OCI-LY1 (cell line): ENCODE measurements around the gene CDYL2.
A peak's percentile ranks its signal among the peaks of the same experiment; 100 is the strongest.

ENCODE experiments used
- H2AFZ ChIP-seq: fragments of 200-600 bp; sonication (generic), shearing (Covaris generic); 2 replicates; pipeline ENCODE4 v1.6.0; 2014; ENCODE audit warnings: antibody characterized with exemption, mild to moderate bottlenecking, low read length
- H3F3A ChIP-seq: fragments of 200-600 bp; sonication (generic), shearing (Covaris generic); 2 replicates; pipeline ENCODE4 v1.6.0; 2014; ENCODE audit warnings: mild to moderate bottlenecking, antibody characterized with exemption, low read length, moderate library complexity; ENCODE audit not compliant: insufficient read depth
- H3K27ac ChIP-seq: fragments of 200-600 bp; sonication (generic); 2 replicates; pipeline ENCODE4 v1.5.1; 2014; ENCODE audit warnings: low read length, mixed run types, mild to moderate bottlenecking, low read depth; ENCODE audit not compliant: poor library complexity, severe bottlenecking
- H3K27me3 ChIP-seq: fragments of 200-600 bp; sonication (generic); 2 replicates; pipeline ENCODE4 v1.6.0; 2014; ENCODE audit warnings: antibody characterized with exemption, mild to moderate bottlenecking, low read length, moderate library complexity; ENCODE audit not compliant: insufficient read depth
- H3K36me3 ChIP-seq: fragments of 200-600 bp; sonication (generic); 2 replicates; pipeline ENCODE4 v1.6.1; 2014; ENCODE audit warnings: mild to moderate bottlenecking, antibody characterized with exemption, low read length, moderate library complexity, mixed read lengths; ENCODE audit not compliant: insufficient read depth
- H3K4me1 ChIP-seq: fragments of 200-600 bp; sonication (generic); 2 replicates; pipeline ENCODE4 v1.5.1; 2014; ENCODE audit warnings: mild to moderate bottlenecking, low read length, moderate library complexity; ENCODE audit not compliant: insufficient read depth, severe bottlenecking
- H3K4me2 ChIP-seq: fragments of 200-600 bp; sonication (generic), shearing (Covaris generic); 2 replicates; pipeline ENCODE4 v1.6.1; 2014; ENCODE audit warnings: low read length
- H3K4me3 ChIP-seq: fragments of 200-600 bp; sonication (generic); 2 replicates; pipeline ENCODE4 v1.5.1; 2014; ENCODE audit warnings: low read length, low read depth, mild to moderate bottlenecking, mixed read lengths; ENCODE audit not compliant: poor library complexity, severe bottlenecking
- H3K79me2 ChIP-seq: fragments of 200-600 bp; shearing (Covaris generic); 2 replicates; pipeline ENCODE4 v1.6.1; 2016; ENCODE audit warnings: mixed run types, low read length, mixed read lengths; ENCODE audit not compliant: insufficient read depth
- H3K9ac ChIP-seq: fragments of 200-600 bp; sonication (generic), shearing (Covaris generic); 2 replicates; pipeline ENCODE4 v1.6.1; 2014; ENCODE audit warnings: mild to moderate bottlenecking, low read length, mixed read lengths
- H3K9me2 ChIP-seq: fragments of 200-600 bp; sonication (generic), shearing (Covaris generic); 2 replicates; pipeline ENCODE4 v1.6.1; 2014; ENCODE audit warnings: low read depth, mild to moderate bottlenecking, low read length, mixed read lengths
- H3K9me3 ChIP-seq: fragments of 200-600 bp; shearing (Covaris generic); 2 replicates; pipeline ENCODE4 v1.6.1; 2014; ENCODE audit warnings: low read length, mixed read lengths
- H4K20me1 ChIP-seq: fragments of 200-600 bp; sonication (generic), shearing (Covaris generic); 2 replicates; pipeline ENCODE4 v1.6.0; 2016; ENCODE audit warnings: mild to moderate bottlenecking, low read length; ENCODE audit not compliant: insufficient read depth
- EZH2 ChIP-seq: fragments of 200-600 bp; sonication (generic), shearing (Covaris generic); IDR thresholded peaks from 2 replicates; pipeline ENCODE4 v1.8.0; 2017; ENCODE audit warnings: borderline replicate concordance, mixed run types, mild to moderate bottlenecking, antibody characterized with exemption, low read length, moderate library complexity, mixed read lengths
- TF ChIP-seq, protein P1 (sequence below): fragments of 200-600 bp; sonication (generic), shearing (Covaris generic); IDR thresholded peaks from 2 replicates; pipeline ENCODE4 v1.5.1; 2017; ENCODE audit warnings: mild to moderate bottlenecking, antibody characterized with exemption, low read length, moderate library complexity, mixed read lengths

CDYL2 gene

GRCh38 chr16:80671281-80671849, 133.0 kb downstream of the CDYL2 start:
- Histone ChIP-seq H3K9ac (no peak overlapping the region; the same call in 1 of the 2 replicates), H2AFZ (no peak overlapping the region), H3K27ac (peak overlapping the region; percentile 73), H3K4me3 (peak overlapping the region; percentile 17), H3K4me2 (peak overlapping the region; percentile 53; the same call in 1 of the 2 replicates), H3F3A (no peaks in the 10 kb centered on the region), H3K79me2 (no peaks in the 10 kb centered on the region), H3K36me3 (no peaks in the 10 kb centered on the region), H3K9me2 (no peaks in the 10 kb centered on the region), H4K20me1 (no peaks in the 10 kb centered on the region), H3K9me3 (no peaks in the 10 kb centered on the region), H3K27me3 (no peaks in the 10 kb centered on the region), H3K4me1 (peaks cover 34% of the 10 kb centered on the region)
- no peak for TF ChIP-seq EZH2
- TF ChIP-seq, protein P1, sequence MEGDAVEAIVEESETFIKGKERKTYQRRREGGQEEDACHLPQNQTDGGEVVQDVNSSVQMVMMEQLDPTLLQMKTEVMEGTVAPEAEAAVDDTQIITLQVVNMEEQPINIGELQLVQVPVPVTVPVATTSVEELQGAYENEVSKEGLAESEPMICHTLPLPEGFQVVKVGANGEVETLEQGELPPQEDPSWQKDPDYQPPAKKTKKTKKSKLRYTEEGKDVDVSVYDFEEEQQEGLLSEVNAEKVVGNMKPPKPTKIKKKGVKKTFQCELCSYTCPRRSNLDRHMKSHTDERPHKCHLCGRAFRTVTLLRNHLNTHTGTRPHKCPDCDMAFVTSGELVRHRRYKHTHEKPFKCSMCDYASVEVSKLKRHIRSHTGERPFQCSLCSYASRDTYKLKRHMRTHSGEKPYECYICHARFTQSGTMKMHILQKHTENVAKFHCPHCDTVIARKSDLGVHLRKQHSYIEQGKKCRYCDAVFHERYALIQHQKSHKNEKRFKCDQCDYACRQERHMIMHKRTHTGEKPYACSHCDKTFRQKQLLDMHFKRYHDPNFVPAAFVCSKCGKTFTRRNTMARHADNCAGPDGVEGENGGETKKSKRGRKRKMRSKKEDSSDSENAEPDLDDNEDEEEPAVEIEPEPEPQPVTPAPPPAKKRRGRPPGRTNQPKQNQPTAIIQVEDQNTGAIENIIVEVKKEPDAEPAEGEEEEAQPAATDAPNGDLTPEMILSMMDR, result no peak

DNA sequence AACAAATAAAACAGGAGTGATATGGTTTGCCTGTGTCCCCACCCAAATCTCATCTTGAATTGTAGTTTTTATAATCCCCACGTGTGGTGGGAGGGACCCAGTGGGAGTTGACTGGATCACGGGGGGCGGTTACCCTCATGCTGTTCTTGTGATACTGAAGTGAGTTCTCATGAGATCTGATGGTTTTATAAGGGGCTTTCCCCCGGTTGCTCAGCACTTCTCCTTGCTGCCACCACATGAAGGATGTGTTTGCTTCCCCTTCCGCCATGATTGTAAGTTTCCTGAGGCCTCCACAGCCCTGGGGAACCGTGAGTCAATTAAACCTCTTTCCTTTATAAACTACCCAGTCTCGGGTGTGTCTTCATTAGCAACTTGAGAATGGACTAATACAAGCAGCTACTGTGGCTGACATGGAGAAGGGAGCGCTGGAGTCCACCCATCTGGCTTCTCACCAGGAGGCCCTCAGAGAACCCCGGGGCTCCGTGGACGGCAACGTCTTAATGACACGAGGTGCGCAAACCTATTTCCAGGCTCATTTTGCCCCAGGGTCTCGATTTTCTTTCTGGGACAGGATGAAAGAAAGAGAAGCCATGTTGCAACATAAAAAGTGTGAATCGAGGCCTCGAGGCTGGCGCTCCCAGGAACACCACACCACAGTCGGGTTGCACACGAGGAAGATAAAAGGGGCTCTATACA, 134.1 kb downstream of the CDYL2 start:
- H3K36me3 ChIP-seq, result no peaks in the 10 kb centered on the region
- no peaks in the 10 kb centered on the region for H3F3A ChIP-seq
- no peaks in the 10 kb centered on the region for H3K79me2 ChIP-seq
- no peak overlapping the region for H3K4me3 ChIP-seq
- H3K27me3 ChIP-seq, result no peaks in the 10 kb centered on the region
- no peaks in the 10 kb centered on the region for H3K9me2 ChIP-seq
- no peak for TF ChIP-seq EZH2
- TF ChIP-seq, protein P1, result no peak
- peak overlapping the region; percentile 73 for H3K27ac ChIP-seq
- no peaks in the 10 kb centered on the region for H3K9me3 ChIP-seq
- peaks cover 27% of the 10 kb centered on the region for H3K4me1 ChIP-seq
- no peak overlapping the region for H3K4me2 ChIP-seq
- no peaks in the 10 kb centered on the region for H4K20me1 ChIP-seq
- no peak overlapping the region for H3K9ac ChIP-seq
- no peak overlapping the region for H2AFZ ChIP-seq

DNA sequence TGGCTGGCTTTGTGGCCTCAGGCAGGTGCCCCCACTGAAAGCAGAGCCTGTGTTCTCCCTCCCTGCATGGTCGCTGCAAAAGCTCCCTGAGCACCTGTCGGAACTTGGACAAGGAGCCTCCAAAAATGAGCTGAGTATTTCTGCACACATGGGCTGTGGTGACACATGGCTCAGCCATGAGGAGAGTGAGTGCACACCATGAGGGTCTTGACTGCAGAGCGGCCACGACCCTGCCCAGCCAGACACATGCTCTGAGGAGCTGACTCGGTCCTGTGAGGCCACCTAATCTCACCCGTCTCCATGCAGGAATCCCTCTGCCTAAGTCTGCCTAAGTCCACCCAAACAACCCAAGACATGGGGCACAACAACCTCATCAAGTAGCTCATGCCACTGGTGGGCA, 134.7 kb downstream of the CDYL2 start:
- H3K4me2 ChIP-seq, result no peak overlapping the region
- H3K4me3 ChIP-seq, result no peak overlapping the region
- H3K9ac ChIP-seq, result no peak overlapping the region
- H3F3A ChIP-seq, result no peaks in the 10 kb centered on the region
- H3K27me3 ChIP-seq, result no peaks in the 10 kb centered on the region
- no peaks in the 10 kb centered on the region for H3K9me3 ChIP-seq
- H3K4me1 ChIP-seq, result peaks cover 27% of the 10 kb centered on the region
- no peaks in the 10 kb centered on the region for H4K20me1 ChIP-seq
- H3K9me2 ChIP-seq, result no peaks in the 10 kb centered on the region
- TF ChIP-seq, protein P1, result no peak
- no peak for TF ChIP-seq EZH2
- H3K36me3 ChIP-seq, result no peaks in the 10 kb centered on the region
- H2AFZ ChIP-seq, result no peak overlapping the region
- H3K79me2 ChIP-seq, result no peaks in the 10 kb centered on the region
- H3K27ac ChIP-seq, result no peak overlapping the region
